HG02588 (cell line): ENCODE data around the gene KRTAP10-6.
"Not testable (repeated sequence)": the region's sequence is repeated elsewhere in the genome, so short reads cannot be mapped to it uniquely, and the experiment has no call there.

Source experiments
- ATAC-seq: cut with Tn5 transposase; IDR thresholded peaks from one replicate; pipeline ENCODE4 v1.9.1; 2021; ENCODE audit warnings: mild to moderate bottlenecking, moderate library complexity; ENCODE audit not compliant: unreplicated experiment

The KRTAP10-6 gene, protein sequence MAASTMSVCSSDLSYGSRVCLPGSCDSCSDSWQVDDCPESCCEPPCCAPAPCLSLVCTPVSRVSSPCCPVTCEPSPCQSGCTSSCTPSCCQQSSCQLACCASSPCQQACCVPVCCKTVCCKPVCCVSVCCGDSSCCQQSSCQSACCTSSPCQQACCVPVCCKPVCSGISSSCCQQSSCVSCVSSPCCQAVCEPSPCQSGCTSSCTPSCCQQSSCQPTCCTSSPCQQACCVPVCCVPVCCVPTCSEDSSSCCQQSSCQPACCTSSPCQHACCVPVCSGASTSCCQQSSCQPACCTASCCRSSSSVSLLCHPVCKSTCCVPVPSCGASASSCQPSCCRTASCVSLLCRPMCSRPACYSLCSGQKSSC

DNA sequence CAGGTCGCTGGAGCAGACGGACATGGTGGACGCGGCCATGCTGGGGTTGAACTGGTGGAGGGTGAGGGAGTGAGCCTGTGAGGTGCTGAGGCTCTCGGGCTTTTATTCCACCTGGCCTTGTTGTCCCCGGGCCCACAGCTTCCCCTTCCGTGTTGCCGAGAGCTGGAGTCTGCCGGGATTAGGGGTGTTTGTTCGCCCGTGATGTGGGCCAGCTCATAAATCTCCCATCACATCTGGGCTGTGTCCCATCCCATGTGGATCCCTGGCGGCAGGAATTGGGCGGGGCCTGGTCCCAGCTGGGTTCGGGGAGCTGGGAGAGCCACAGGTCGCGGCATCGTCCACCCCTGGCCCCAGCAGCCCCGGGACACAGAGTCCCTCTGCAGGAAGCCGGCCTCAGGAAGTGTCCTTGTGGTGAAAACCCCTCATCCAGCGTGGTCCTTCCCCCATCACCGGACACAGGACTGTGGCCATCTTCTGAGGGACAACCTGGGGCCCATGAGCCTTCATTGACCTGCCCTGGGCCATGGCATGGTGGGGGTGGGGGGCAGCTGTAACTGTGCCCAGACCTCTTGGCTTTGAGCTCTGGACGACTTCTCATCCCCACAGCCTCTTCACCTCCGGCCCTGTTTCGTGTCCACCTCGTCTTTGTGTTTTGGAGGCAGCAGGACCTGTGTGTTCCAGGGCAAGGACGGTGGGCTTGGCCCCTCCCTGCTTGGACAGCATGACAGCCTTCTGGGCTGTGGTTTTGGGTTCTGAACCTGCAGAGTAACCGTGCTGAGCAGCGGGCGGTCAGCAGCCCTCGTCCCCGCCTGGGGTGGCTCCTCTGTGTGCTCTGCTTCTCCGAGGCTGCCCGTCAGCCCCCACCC is at the start of gene KRTAP10-6:
Gene KRTAP10-6, minus strand, starts transcription at position 60 of the 866 bp plus-strand sequence. Its CDS starts 21 bp downstream, at position 39.
- ATAC-seq, result no peak

DNA sequence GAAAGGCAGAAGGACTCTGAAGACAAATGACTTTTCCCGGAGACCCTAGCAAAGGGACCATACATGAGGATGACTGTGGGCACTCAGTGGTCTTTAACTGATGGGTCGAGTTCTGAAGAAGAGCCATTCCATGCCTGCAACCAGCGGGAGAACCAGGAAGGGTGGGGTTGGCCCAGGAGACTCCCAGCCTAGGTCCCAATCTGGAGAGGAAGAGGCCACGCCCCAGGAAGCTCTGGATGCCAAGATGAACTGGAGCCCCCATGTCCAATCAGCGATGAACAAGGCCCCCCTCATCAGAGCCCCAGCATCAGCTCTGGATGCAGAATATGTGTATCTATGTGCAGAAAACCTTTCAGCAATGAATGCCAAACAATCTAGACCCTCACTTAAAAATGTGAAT is 48.5 kb upstream of the KRTAP10-6 start:
- ATAC-seq, result no peak

DNA sequence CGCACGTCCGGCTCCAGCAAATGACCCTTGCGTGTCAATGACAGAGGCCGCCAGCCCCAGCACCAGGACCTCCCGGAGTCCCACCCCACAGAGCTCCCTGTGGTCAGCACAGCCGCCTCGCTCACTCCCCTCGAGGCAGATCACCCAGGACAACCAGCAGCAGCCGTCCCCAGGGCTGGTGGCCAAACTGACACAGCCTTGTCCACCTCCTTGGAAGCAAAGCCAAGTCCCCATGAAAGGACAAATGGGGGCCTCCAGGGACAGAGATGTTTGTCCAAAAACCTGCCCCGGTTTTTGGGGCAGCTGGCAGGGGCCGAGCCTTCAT is 47.0 kb upstream of the KRTAP10-6 start:
- no peak for ATAC-seq

DNA sequence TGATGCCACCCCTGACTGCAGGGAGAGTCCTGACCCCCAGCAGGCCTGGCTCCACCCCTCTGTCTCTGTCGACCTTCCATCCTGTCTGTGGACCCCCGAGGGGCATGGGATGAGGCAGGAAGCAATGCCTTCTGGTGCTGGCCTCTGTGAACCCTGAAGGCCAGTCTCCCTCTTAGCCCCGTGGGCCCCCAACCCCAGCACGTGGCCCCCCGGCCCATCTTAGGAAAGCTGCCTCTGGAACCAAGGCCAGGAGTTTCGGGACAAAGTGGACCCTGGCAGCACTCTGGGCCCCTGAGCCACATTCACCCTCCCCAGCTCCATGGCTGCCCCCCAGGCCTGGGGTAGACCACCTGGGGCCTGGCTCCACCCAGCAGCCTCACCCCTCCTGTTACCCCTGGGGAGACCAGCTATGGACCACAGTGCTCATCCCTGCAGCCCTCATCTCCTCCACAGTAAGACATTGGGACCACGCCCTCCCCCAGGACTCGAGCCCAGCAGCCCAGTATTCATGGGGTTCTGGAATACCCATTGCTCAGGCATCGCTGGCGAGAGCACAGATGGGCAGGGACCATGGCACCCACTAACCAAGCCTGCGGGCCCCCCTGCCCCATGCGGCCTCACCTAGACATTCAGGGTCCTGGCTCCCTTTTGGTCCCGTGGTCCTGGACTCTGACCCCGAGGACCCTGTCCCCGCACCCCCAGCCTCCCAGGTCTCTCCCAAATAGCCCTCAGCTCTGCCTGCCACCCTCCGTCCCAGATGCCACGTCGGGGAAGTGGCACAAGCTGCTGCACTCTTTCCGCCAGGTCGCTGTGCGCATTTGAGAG is 46.4 kb upstream of the KRTAP10-6 start:
- not testable (repeated sequence) for ATAC-seq

DNA sequence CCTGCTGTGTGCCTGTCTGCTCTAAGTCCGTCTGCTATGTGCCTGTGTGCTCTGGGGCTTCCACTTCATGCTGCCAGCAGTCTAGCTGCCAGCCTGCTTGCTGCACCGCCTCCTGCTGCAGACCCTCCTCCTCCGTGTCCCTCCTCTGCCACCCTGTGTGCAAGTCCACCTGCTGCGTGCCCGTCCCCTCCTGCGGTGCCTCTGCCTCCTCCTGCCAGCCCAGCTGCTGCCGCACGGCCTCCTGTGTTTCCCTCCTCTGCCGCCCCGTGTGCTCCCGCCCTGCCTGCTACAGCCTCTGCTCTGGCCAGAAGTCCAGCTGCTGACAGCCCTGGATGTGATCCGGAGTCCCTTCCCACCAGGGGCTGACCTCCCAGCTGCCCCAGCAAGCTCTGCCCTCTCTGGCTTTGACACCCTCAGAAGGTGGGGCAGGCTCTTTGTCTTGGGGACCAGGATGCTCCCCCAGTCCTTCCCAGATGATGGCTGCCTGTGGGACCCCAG is 45.6 kb upstream of the KRTAP10-6 start:
- ATAC-seq, result not testable (repeated sequence)

DNA sequence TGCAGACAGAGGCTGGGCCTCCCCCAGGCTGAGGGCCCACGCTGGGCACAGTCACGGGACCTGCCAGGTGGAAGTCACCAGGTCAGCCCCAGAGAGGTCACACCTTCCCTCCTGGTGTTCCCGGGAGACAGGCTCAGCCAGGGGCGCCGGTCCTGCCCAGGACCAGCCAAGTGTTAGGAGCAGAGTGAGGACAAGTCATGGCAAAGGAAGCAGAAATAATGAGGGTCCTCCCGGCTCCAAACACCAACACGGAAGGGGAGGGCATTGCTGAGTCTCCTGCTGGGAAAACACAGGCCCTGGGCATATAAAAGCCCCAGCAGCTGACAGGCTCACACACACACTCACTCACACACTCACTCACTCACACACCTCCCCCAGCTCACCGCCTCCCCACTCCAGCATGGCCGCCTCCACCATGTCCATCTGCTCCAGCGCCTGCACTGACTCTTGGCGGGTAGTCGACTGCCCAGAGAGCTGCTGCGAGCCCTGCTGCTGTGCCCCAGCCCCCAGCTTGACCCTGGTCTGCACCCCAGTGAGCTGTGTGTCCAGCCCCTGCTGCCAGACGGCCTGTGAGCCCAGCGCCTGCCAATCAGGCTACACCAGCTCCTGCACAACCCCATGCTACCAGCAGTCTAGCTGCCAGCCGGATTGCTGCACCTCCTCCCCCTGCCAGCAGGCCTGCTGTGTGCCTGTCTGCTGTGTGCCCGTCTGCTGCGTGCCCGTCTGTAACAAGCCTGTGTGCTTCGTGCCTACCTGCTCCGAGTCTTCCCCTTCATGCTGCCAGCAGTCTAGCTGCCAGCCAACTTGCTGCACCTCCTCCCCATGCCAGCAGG is 44.9 kb upstream of the KRTAP10-6 start, which contains the start of gene KRTAP10-10:
Gene KRTAP10-10, plus strand, starts transcription at position 339 of the 833 bp plus-strand sequence. Its CDS starts 62 bp downstream, at position 401.
- no peak for ATAC-seq

DNA sequence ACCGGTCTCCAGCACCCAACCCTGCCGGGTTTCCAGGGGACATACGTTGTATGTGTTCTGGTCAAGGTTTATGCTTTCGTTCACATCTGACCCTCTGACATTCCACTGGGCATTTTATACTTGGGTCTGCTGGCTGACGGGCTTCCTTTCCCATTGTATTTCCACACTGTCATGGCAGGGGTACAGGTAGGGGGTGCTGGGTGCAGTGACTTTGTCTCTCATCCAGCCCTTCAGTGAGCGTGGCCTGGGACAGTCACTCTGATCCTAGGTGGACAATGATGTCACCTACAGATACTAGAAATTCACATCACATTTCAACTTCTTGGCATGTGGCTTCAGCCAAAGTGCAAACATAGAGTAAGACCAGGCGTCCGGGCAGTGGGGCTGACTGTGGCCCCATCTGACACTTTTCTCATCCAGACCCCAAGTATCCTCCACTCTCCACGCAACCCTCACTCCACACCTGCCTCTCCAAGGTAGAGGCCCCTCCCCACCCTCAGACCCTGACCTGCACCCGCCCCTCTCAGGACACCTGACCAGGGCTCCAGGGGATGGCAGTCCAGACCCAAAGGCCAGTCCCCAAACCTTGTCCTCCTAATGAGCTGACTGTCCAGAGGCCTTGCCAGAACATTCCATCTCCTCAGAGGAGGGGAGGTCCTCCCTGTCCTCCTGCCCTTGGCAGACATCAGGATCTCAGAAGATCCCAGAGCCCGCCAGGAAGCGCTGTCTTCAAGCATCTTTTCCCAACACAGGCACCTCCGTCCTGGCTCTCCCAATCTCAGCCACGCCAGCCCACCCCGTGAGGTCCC is 44.1 kb upstream of the KRTAP10-6 start:
- no peak for ATAC-seq

DNA sequence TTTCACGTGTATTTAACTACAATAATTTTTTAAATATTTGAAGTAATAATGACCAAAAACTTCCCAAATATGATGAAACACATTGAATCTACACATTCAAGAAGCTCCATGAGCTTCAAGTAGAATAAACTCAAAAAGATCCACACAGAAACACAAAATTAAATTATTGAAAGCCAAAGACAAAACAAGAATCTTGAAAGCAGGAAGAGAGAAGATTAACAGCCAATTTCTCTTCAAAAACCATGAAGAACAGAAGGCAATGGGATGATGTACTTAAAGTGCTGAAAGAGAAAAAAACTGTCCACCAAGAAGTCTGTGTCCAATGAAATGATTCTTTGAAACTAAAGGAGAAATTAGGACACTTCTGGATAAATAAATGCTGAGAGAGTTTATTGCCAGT is 39.8 kb upstream of the KRTAP10-6 start:
- no peak for ATAC-seq

DNA sequence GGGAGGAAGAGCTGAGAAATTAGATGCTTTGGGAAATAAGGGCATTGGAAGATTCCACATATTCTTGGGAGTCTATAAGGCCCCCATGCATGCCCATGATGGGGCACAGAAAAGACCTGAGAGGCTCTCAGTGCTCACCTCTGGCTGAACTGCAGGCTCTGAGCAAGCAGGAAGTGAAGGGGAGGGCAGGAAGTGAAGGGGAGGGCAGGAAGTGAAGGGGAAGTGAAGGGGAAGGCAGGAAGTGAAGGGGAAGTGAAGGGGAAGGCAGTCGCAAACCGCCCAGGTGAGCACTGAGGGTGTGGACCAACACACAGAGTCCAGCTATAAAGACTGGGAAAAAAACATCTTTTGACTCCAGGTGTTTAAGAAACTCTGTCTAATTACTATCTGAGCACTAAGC is 38.1 kb upstream of the KRTAP10-6 start:
- ATAC-seq, result no peak

DNA sequence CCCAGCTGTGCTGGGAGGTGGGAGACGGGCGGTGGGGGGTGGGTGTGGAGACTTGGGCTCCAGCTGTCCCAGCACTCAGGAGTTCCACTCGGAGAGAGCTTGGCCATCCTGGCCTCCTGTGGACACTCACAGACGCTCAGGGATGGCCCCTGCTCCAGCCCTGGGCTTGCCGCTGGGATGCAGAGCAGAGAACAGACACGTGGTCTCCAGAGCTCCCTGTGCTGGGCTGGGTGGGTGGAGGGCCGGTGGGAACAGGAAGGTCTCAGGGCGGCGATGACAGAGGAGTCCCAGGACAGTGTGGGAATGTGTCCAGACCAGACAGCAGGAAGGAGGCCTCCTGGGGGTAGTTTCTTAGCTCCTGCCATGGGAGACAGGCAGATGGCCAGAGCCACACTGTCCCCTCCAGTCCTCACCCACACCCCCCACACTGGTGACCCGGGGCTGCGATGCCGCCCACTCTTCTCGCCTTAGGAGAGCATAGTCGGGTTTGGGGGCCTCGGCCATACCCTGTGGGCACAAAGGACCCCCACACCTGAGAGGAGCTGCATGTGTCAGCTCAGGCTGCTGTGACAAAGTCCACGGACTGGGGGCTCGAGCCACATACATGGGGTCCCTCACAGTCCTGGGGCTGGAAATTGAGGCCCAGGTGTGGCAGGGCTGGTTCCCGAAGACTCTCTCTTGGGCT is 36.5 kb upstream of the KRTAP10-6 start:
- ATAC-seq, result no peak

DNA sequence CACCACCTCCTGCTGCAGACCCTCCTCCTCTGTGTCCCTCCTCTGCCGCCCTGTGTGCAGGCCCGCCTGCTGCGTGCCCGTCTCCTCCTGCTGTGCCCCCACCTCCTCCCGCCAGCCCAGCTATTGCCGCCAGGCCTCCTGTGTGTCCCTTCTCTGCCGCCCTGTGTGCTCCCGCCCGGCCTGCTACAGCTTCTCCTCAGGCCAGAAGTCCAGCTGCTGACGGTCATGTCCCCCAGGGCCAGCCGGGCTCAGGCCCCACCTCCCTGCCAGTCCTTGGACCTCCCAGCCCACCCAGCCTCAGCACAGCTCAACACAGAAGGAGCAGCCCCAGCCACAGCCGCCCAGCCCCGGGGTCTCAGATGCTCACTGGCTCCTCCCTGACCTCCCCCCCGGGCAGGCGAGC is 35.5 kb upstream of the KRTAP10-6 start:
- ATAC-seq, result not testable (repeated sequence)

DNA sequence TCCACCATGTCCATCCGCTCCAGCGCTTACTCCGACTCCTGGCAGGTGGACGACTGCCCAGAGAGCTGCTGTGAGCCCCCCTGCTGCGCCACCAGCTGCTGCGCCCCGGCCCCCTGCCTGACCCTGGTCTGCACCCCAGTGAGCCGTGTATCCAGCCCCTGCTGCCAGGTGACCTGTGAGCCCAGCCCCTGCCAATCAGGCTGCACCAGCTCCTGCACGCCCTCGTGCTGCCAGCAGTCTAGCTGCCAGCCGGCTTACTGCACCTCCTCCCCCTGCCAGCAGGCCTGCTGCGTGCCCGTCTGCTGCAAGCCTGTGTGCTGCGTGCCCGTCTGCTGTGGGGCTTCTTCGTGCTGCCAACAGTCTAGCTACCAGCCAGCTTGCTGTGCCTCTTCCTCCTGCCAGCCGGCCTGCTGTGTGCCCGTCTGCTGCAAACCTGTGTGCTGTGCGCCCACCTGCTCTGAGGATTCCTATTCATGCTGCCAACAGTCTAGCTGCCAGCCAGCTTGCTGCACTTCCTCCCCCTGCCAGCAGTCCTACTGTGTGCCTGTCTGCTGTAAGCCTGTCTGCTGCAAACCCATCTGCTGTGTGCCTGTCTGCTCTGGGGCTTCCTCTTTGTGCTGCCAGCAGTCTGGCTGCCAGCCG is 35.0 kb upstream of the KRTAP10-6 start:
- not testable (repeated sequence) for ATAC-seq

DNA sequence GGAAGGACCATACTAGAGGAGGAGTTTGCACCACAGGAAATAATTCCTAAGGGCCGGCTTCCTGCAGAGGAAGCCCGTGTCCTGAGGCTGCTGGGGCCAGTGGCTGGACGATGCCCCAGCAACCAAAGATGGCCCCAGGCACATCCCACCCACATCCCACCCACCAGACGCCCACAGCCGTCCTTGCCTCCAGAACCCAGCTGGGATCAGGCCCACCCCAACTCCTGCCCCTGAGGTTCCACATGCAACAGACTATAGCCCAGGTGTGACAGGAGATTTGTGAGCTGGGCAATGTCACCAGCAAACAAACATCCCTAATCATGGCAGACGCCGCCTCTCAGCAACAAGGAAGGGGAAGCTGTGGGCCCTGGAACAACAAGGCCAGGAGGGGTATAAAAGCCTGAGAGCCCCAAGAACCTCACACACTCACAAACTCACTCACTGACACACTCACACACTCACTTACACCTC is 34.4 kb upstream of the KRTAP10-6 start, which contains the start of gene KRTAP10-9:
Gene KRTAP10-9, plus strand, starts transcription at position 421 of the 471 bp plus-strand sequence. CDS start 79 bp downstream, outside the sequence.
- ATAC-seq, result no peak

DNA sequence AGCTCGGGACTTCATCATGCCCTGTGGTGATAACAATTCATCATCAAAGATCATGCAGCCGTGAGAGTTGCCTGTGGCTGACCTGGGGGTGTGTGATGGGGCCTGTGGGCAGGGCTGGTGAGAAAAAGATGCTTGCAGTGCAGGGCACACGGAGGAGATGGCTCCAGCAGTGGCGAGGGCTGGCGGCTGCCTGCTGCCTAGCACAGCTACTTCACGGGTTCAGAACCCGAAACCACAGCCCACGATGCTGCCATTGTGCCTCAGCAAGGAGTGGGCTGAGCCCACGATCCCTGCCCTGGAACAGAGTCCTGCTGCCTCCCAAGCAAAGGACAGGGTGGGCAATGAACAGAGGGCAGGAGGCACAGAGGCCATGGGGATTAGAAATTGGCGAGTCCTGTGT is 34.0 kb upstream of the KRTAP10-6 start:
- ATAC-seq, result no peak

DNA sequence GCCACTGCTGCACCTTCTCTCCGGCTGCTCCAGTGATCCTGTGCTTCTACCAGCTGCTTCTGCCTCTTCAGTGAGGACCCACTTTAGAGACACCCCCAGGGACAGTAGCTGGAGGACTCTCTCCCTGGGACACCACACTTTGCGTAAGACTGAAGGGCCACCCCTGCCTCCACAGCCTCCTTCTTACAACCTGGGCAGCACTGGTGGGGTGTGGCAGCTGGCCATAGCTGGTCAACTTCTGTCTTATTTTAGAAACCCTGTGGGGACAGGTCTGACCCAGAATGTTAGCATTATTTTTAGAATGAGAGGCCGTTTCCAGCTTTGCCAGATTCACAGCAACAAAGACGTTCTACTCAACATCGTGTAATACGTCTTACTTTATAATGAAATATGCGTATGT is 33.5 kb upstream of the KRTAP10-6 start:
- ATAC-seq, result no peak

DNA sequence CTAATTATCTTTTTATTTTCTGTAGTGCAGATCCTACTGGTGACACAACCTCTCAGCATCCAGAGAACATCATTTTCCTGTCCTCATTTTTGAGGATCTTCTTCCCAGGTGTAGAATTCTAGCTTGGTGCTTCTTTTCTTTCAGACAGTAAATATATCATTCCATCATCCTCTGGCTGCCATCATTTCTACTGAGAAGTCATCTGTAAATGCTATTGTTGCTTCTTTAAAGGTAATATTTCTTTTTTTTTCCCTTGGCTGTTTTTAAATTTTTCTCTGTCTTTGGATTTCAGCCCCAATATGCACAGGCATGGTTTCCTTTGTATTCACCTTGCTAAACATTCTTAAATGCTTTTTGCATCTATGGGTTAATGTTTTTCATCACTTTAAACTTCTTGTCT is 31.3 kb upstream of the KRTAP10-6 start:
- ATAC-seq, result no peak

DNA sequence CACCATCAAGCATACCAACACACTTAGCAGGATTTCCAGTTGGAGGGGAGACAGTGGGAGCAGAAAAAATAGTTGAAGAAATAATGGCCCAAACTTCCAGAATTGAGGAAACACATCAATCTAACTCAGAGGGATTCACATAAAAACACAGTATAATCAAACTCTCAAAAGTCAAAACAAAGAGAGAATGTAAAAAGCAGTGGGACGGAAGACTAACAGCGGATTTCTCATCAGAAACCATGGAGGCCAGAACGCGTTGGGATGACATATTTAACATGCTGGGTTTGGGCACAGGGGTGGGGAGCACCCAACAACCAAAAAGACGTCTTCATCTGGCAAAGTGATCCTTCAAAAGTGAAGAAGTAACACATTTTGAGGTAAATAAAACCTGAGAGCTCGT is 27.6 kb upstream of the KRTAP10-6 start:
- no peak for ATAC-seq

DNA sequence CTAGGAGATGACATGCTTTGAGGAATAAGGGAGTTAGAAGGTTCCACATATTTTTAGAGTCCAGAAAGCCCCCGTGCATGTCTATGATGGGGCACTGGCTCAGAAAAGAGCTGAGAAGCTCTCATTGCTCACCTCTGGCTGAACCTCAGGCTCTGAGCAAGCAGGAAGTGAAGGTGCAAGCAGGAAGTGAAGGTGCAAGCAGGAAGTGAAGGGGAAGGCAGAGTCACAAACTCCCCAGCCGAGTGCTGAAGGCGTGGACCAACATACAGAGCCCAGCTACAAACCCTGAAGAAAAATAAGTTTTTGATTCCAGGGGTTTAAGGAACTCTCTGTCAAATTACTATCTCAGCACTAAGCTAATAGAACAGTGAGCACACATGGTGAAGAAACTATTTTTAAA is 26.6 kb upstream of the KRTAP10-6 start:
- no peak for ATAC-seq
